Panc1 (cell line): Measurements from ENCODE around the gene CNTN4. TPM values are rescaled to one million over a fixed set of nuclear protein-coding genes. Genes with fewer than 3 reads are reported as not detected.

Experiments used
- ATAC-seq: fragments of 200-7000 bp; cut with Tn5 transposase; 2 replicates; pipeline ENCODE4 v1.9.1; 2020; ENCODE audit warnings: mild to moderate bottlenecking, moderate library complexity
- BruUV-seq: library from RNA; stranded (reverse); fragments of 400-500 nt; replicated peaks from 2 replicates; lab custom pipeline; 2021; lab: Mats Ljungman, UMichigan
- CTCF ChIA-PET: fragments of 300-600 bp; sonication (Branson Sonifier 250); formaldehyde crosslinking; loops from one replicate; lab custom pipeline; 2022; ENCODE audit warnings: antibody characterized with exemption; lab: Charles Lee
- POLR2A ChIA-PET: fragments of 300-600 bp; sonication (Branson Sonifier 250); formaldehyde crosslinking; loops from one replicate; lab custom pipeline; 2022; ENCODE audit warnings: antibody characterized with exemption; lab: Charles Lee
- DNase-seq: peaks from one replicate; pipeline ENCODE4 v3.0.0-alpha.2; 2010; ENCODE audit warnings: low read depth, low spot score
- H3K27ac ChIP-seq: 2 replicates; pipeline ENCODE4 v1.5.1; 2011; ENCODE audit warnings: mild to moderate bottlenecking, low read length, inconsistent platforms
- H3K27me3 ChIP-seq: fragments of 200-500 bp; sonication (Bioruptor generic); 2 replicates; pipeline ENCODE4 v1.6.0; 2014; ENCODE audit warnings: low read length, inconsistent platforms; ENCODE audit not compliant: control insufficient read depth, insufficient read depth
- H3K36me3 ChIP-seq: fragments of 200-500 bp; sonication (Bioruptor generic); 2 replicates; pipeline ENCODE4 v1.5.1; 2014; ENCODE audit warnings: inconsistent platforms, mild to moderate bottlenecking, low read length, moderate library complexity; ENCODE audit not compliant: control insufficient read depth, insufficient read depth
- H3K4me1 ChIP-seq: 2 replicates; pipeline ENCODE4 v1.5.1; 2011; ENCODE audit warnings: inconsistent platforms, mild to moderate bottlenecking, low read length, moderate library complexity; ENCODE audit not compliant: control insufficient read depth, insufficient read depth
- H3K4me3 ChIP-seq, 2 experiments: 2 replicates each; pipeline ENCODE4 v1.5.1; 2011 to 2012; ENCODE audit warnings: low read depth in 2 of 2, low read length in 2 of 2, mild to moderate bottlenecking in 2 of 2, inconsistent platforms in 1 of 2, moderate library complexity in 1 of 2
- H3K9me3 ChIP-seq: fragments of 200-500 bp; sonication (Bioruptor generic); 2 replicates; pipeline ENCODE4 v1.5.1; 2014; ENCODE audit warnings: low read depth, mild to moderate bottlenecking, inconsistent platforms, low read length, moderate library complexity; ENCODE audit not compliant: control insufficient read depth, insufficient read depth
- POLR2AphosphoS5 ChIP-seq: IDR thresholded peaks from 2 replicates; pipeline ENCODE4 v1.6.1; 2012; ENCODE audit warnings: mild to moderate bottlenecking, low read depth, low read length, moderate library complexity
- SIN3A ChIP-seq: IDR thresholded peaks from 2 replicates; pipeline ENCODE4 v1.6.1; 2012; ENCODE audit warnings: low read depth, mild to moderate bottlenecking, low read length, moderate library complexity, borderline replicate concordance; ENCODE audit not compliant: insufficient read depth
- TCF7L2 ChIP-seq: IDR thresholded peaks from 2 replicates; pipeline ENCODE4 v1.6.1; 2011; ENCODE audit warnings: mild to moderate bottlenecking, low read depth, low read length, inconsistent platforms
- in situ Hi-C: cut with HindIII; loops from 2 replicates; pipeline ENCODE4 v1.10.0; 2016; ENCODE audit warnings: low sequenced_read_pairs, low pct_unique_long_range_greater_than_20kb
- intact Hi-C: fragments of 100-400 bp; cut with micrococcal nuclease; formaldehyde crosslinking; loops from one replicate; pipeline ENCODE4 v1.10.0; 2022; ENCODE audit not compliant: unreplicated experiment
- total RNA-seq: library from RNA; stranded (reverse); gene quantifications from one replicate; pipeline ENCODE4 v1.2.1, GENCODE V29; 2021; ENCODE audit not compliant: unreplicated experiment
- TF ChIP-seq, protein P1 (sequence below): fragments of 450-650 bp; IDR thresholded peaks from 2 replicates; pipeline ENCODE4 v1.5.1; 2017; ENCODE audit warnings: mild to moderate bottlenecking
- TF ChIP-seq, protein P2 (sequence below), 2 experiments: IDR thresholded peaks; 2 replicates each; pipeline ENCODE4 v1.6.1; 2011 to 2012; ENCODE audit warnings: low read depth in 2 of 2, control low read depth in 1 of 2, low read length in 1 of 2, mild to moderate bottlenecking in 1 of 2, moderate library complexity in 1 of 2; ENCODE audit not compliant: insufficient read depth in 1 of 2

The CNTN4 gene
- total RNA-seq, 1 experiment from 2014 or later = not detected

DNA sequence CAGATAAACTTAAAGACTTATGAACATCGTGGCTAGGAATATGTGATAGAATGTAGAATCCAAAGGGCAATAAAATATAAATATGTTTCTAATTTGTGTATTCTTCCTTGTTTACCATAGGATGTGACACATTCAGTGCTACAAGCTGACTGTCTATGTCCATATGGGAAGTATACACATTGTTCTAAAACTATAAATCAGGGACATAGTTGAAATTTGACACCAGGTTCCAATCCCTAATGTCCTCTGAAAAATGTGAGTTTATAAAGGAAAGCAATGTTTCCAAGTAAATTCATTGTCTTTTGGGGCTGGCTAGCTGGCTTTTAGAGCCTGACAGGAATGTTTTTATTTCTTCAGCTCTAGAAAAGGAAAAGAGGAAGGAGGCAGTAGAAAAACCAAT is 273.6 kb downstream of the CNTN4 start:
- TF ChIP-seq, protein P1, sequence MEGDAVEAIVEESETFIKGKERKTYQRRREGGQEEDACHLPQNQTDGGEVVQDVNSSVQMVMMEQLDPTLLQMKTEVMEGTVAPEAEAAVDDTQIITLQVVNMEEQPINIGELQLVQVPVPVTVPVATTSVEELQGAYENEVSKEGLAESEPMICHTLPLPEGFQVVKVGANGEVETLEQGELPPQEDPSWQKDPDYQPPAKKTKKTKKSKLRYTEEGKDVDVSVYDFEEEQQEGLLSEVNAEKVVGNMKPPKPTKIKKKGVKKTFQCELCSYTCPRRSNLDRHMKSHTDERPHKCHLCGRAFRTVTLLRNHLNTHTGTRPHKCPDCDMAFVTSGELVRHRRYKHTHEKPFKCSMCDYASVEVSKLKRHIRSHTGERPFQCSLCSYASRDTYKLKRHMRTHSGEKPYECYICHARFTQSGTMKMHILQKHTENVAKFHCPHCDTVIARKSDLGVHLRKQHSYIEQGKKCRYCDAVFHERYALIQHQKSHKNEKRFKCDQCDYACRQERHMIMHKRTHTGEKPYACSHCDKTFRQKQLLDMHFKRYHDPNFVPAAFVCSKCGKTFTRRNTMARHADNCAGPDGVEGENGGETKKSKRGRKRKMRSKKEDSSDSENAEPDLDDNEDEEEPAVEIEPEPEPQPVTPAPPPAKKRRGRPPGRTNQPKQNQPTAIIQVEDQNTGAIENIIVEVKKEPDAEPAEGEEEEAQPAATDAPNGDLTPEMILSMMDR = no peak
- in situ Hi-C loops = no loop called here
- no TSS peak for BruUV-seq
- intact Hi-C loops = no loop called here
- H3K4me1 ChIP-seq = no peaks in the 10 kb centered on the region
- no peak for ATAC-seq
- H3K27me3 ChIP-seq = no peaks in the 10 kb centered on the region
- DNase-seq = no peak
- H3K4me3 ChIP-seq = no peak overlapping the region
- no peaks in the 10 kb centered on the region for H3K36me3 ChIP-seq
- H3K27ac ChIP-seq = no peak overlapping the region
- ChIA-PET CTCF (no interaction called here), POLR2A (no interaction called here)
- H3K9me3 ChIP-seq = no peaks in the 10 kb centered on the region

DNA sequence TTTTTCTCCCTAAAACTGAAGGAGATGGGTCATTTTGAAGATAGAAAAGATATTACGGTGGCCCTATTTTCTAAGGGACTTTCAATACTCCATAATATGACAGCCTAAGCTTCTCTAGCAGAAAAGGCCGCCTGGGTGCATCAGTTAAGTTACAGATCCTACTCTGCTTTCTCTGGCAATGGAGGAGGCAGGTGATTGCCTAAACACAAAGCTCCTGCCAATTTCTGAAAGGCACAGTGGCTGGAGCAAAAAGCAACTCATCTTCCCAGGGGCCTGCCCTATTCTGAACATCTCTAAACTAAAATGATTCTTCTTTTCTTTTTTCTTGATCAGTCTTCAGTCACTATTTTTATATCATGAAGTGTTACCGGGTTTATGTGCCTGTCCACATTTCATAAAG is 276.7 kb downstream of the CNTN4 start:
- Histone ChIP-seq H3K4me1 (no peaks in the 10 kb centered on the region), H3K4me3 (no peak overlapping the region), H3K9me3 (no peaks in the 10 kb centered on the region), H3K27ac (no peak overlapping the region), H3K36me3 (no peaks in the 10 kb centered on the region), H3K27me3 (no peaks in the 10 kb centered on the region)
- intact Hi-C loops = no loop called here
- no peak for ATAC-seq
- POLR2A ChIA-PET = no interaction called here
- in situ Hi-C loops = no loop called here
- BruUV-seq = no TSS peak
- DNase-seq = no peak
- CTCF ChIA-PET = no interaction called here
- TF ChIP-seq SIN3A = no peak
- TF ChIP-seq, protein P1 = no peak
- TF ChIP-seq POLR2AphosphoS5 = no peak
- no peak for TF ChIP-seq TCF7L2
- TF ChIP-seq, protein P2, sequence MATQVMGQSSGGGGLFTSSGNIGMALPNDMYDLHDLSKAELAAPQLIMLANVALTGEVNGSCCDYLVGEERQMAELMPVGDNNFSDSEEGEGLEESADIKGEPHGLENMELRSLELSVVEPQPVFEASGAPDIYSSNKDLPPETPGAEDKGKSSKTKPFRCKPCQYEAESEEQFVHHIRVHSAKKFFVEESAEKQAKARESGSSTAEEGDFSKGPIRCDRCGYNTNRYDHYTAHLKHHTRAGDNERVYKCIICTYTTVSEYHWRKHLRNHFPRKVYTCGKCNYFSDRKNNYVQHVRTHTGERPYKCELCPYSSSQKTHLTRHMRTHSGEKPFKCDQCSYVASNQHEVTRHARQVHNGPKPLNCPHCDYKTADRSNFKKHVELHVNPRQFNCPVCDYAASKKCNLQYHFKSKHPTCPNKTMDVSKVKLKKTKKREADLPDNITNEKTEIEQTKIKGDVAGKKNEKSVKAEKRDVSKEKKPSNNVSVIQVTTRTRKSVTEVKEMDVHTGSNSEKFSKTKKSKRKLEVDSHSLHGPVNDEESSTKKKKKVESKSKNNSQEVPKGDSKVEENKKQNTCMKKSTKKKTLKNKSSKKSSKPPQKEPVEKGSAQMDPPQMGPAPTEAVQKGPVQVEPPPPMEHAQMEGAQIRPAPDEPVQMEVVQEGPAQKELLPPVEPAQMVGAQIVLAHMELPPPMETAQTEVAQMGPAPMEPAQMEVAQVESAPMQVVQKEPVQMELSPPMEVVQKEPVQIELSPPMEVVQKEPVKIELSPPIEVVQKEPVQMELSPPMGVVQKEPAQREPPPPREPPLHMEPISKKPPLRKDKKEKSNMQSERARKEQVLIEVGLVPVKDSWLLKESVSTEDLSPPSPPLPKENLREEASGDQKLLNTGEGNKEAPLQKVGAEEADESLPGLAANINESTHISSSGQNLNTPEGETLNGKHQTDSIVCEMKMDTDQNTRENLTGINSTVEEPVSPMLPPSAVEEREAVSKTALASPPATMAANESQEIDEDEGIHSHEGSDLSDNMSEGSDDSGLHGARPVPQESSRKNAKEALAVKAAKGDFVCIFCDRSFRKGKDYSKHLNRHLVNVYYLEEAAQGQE (IDR thresholded peaks at IDR 0.05; ENCODE audit: insufficient read depth in 1 of 2, low read depth in 2 of 2, low read length in 1 of 2) = no peak

DNA sequence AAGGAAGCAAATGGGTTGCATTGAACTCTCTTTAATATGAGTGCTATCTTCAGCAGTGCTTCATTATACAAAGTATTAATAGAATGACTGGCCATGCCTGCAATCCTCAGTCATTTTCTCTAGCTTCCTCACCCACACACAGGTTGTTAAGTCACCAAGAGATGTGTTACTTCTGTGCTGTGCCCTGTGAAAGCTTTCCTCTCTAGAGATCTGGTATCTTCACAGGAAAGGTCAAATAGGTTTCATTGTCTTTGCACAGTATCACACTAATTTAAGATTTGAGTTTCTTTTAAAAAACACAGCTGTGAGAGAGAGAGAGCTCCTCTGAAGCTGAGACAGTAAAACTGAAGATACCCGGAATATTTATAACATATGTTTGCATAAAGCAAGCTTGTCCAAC is 278.6 kb downstream of the CNTN4 start:
- ATAC-seq (no peak), DNase-seq (no peak)
- H3K9me3 ChIP-seq = no peaks in the 10 kb centered on the region
- no peaks in the 10 kb centered on the region for H3K4me1 ChIP-seq
- no peak overlapping the region for H3K4me3 ChIP-seq
- no peak overlapping the region for H3K27ac ChIP-seq
- no peaks in the 10 kb centered on the region for H3K27me3 ChIP-seq
- TF ChIP-seq, protein P1 = no peak
- TF ChIP-seq, protein P2 (IDR thresholded peaks at IDR 0.05; ENCODE audit: insufficient read depth in 1 of 2, low read depth in 2 of 2, low read length in 1 of 2) = no peak
- TF ChIP-seq POLR2AphosphoS5 (no peak), TCF7L2 (no peak), SIN3A (no peak)
- in situ Hi-C loops (no loop called here), intact Hi-C loops (no loop called here)
- ChIA-PET POLR2A (no interaction called here), CTCF (interaction anchor here (0.7 kb wide), 1 partner anchor 1201 kb away, joined by 5 read pairs; no protein-coding TSS in a partner anchor)
- no peaks in the 10 kb centered on the region for H3K36me3 ChIP-seq
- BruUV-seq = no TSS peak
